ENCODE results near the gene MGAT5.

Gene MGAT5

DNA sequence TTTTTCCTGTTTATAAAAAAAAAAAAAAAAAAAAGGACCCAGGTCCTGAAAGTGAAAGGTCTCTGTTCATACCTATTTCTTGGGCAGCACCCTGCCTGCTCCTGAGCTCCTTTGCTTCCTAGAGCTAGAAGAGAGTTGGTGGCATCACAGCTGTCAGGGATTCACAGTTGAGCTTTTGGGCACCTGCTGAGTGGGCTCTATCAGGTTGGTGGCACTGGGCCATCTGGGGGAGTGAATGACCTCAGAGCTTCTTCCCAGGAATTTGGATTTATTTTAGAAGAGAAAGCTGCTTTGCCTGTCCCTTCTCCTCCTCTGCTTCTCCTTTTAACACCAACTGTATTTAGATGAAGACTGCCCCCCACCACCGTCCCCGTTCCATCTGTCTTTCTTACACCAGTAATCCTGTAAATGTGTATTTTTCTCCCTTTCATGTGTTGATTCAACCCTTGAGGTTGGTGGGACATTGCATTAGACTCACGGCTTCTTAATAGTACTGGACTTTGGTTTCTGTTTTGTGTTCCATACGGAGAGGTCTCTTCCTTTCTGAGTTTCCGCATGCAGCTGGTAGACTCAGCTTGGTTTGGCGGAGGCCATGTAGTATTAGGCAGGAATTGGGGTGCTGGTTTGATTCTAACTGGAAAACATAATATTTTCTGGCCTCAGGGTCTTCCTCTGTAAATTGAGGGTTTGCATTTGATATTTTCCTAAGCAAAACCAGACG lies 7.6 kb upstream of the MGAT5 start:
- TF ChIP-seq, protein P1, sequence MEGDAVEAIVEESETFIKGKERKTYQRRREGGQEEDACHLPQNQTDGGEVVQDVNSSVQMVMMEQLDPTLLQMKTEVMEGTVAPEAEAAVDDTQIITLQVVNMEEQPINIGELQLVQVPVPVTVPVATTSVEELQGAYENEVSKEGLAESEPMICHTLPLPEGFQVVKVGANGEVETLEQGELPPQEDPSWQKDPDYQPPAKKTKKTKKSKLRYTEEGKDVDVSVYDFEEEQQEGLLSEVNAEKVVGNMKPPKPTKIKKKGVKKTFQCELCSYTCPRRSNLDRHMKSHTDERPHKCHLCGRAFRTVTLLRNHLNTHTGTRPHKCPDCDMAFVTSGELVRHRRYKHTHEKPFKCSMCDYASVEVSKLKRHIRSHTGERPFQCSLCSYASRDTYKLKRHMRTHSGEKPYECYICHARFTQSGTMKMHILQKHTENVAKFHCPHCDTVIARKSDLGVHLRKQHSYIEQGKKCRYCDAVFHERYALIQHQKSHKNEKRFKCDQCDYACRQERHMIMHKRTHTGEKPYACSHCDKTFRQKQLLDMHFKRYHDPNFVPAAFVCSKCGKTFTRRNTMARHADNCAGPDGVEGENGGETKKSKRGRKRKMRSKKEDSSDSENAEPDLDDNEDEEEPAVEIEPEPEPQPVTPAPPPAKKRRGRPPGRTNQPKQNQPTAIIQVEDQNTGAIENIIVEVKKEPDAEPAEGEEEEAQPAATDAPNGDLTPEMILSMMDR (IDR thresholded peaks at IDR 0.05; ENCODE audit: low read depth, low read length), result no peak
- H3K4me3 ChIP-seq (ENCODE audit: low read depth, low read length), result no peak overlapping the region

DNA sequence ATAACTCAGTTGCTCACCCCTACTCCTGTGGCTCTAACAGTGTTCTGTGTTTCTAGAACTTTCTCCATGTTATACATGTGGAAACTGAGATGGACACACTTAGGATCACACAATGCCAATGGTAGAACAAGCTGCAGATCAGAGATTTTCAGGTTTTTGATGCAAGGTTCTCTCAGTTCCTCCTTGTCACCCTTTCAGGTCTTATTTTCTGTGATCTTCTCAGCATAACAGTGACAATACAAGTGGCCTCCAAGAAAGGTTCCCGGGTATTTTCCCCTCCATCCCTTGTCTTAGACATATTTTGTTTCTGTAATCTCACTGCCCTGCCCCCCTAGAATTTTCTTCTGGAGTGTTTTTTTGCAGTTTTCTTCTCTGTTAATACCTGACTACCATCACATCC lies 6.2 kb upstream of the MGAT5 start:
- no peak overlapping the region for H3K4me3 ChIP-seq (ENCODE audit: low read depth, low read length)
- TF ChIP-seq, protein P1 (IDR thresholded peaks at IDR 0.05; ENCODE audit: low read depth, low read length), result no peak

DNA sequence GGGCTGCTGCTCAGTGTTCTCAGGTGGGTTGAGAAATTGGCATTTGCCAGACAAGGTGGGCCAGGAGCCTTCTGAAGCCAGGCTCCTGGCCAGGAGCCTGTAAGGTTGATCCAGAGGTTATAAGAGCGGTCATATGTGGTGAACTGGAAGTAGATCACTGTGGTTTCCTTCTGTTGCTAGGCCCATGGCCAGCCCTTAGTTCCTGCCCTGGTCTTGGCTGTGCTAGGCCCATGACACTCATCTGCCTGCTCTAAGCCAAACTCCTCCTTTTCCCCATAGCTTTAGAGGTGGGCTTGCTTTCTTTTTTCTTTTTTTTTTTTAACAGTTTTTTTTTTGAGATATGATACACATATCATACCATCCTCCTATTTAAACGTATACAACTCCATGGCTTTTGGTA lies 5.0 kb upstream of the MGAT5 start:
- H3K4me3 ChIP-seq (ENCODE audit: low read depth, low read length), result no peak overlapping the region
- TF ChIP-seq, protein P1 (IDR thresholded peaks at IDR 0.05; ENCODE audit: low read depth, low read length), result no peak

DNA sequence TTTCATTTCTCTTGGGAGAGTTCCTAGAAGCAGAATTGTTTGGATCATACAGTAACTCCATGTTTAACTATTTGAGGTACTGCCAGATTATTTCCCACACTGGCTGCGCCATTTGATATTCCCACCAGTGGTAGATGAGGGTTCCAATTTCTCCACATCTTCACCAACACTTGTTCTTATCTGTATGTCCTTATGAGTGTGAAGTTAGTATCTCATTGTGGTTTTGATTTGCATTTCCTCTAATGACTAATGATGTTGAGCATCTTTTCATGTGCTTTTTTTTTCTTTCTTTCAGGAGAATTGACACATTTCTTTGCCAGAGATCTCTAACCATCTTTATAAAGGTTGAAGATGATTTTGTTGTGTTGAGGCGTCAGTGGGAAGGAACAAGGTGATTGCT lies 4.1 kb upstream of the MGAT5 start:
- H3K4me3 ChIP-seq (ENCODE audit: low read depth, low read length), result no peak overlapping the region
- TF ChIP-seq, protein P1 (IDR thresholded peaks at IDR 0.05; ENCODE audit: low read depth, low read length), result no peak

DNA sequence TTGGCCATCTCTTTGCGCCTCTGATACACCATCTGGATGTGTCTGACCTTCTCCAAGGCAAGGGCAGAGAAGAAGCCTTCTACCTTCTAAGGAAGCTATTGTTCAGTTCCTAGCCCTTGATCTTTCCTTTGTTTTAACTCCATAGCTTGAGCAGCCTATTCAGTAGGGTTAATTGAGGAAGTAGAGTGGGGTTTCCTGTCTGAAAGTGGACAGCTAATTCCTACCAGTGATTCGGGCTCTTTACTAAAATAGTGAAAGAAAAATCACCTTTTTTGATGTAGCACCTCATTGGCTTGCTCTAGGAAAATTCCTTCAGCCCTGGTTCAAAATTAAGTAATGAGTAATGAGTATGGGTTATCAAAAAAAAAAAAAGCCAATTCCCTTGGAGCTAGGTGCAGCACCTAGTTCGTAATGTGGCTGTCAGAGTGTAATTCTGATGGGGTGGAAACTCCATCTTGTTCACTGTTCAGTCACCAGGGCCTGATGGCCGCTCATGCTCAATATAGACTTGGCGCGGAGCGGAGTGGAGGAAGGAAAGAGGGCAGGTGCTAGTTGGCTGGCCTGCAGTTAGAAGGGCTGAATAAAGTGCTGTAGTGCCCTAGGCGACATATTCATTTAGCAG lies 2.9 kb upstream of the MGAT5 start:
- TF ChIP-seq, protein P1 (IDR thresholded peaks at IDR 0.05; ENCODE audit: low read depth, low read length), result no peak
- H3K4me3 ChIP-seq (ENCODE audit: low read depth, low read length), result no peak overlapping the region

DNA sequence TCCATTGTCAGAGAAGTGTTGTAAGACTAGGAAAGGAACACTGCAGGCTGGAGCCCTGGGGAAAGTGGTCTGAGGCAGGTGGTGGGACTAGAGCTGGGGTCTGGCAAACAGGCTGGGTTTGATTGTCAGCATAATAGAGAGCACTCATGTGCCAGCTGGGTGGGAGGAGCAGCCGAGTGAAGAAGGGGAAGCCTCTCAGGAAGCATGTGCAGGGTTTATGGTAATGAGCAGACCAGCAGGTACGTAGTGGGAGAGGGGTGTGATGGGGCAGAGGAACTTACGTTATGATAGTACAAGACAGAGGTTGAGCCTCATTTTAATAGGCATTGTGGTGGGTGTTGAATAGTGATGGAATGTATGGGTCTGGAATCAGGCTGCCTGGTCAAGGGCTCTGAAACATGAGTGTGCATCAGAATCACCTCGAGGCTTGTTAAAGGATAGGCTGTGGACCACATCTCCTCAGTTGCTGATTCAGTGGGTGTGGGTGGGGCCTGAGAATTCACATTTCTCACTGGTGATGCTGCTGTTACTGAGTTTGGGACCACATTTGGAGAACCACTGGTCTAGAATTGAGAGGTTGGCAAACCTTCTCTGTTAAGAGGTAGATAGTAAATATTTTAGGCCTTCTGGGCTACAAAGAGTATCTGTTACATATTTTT lies 1.7 kb upstream of the MGAT5 start:
- TF ChIP-seq, protein P1 (IDR thresholded peaks at IDR 0.05; ENCODE audit: low read depth, low read length), result no peak
- no peak overlapping the region for H3K4me3 ChIP-seq (ENCODE audit: low read depth, low read length)

DNA sequence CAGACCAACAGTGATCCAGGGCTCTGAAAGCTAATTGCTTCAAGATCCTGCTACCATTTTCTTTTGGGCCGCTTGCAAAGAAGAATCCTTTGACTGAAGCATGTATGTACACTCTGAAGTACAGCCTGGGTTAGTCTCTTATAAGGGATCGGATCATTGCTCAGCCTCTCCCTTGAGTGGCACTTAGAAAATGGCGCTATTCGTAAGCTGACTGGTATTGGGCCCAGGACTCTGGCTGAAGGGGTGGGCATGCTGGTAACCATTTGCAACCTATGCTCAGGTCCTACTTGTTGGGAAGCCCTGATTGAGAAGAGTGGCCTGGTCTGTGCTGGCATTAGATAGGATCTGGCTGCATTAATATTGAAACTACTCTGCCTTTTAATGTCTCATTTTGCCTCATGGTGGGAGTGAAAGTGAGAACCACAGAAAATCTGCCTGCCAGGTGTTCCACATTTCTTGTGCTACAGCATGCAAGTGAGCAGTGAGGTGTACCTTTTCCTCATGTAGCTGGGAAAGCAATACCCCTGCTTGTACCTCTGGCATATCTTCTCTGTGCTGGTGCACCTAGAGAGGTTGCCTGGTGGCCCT lies 661 bp upstream of the MGAT5 start:
- no peak overlapping the region for H3K4me3 ChIP-seq (ENCODE audit: low read depth, low read length)
- TF ChIP-seq, protein P1 (IDR thresholded peaks at IDR 0.05; ENCODE audit: low read depth, low read length), result no peak
